Measurements from ENCODE around the gene PYDC1. TPM values are rescaled to one million over a fixed set of nuclear protein-coding genes. Genes with fewer than 3 reads are reported as not detected.

PYDC1 gene
- total and polyA plus RNA-seq, 2 of the 13 experiments (the other 11 are each of a cell fraction or from before 2014, with no cell fraction given): not detected

DNA sequence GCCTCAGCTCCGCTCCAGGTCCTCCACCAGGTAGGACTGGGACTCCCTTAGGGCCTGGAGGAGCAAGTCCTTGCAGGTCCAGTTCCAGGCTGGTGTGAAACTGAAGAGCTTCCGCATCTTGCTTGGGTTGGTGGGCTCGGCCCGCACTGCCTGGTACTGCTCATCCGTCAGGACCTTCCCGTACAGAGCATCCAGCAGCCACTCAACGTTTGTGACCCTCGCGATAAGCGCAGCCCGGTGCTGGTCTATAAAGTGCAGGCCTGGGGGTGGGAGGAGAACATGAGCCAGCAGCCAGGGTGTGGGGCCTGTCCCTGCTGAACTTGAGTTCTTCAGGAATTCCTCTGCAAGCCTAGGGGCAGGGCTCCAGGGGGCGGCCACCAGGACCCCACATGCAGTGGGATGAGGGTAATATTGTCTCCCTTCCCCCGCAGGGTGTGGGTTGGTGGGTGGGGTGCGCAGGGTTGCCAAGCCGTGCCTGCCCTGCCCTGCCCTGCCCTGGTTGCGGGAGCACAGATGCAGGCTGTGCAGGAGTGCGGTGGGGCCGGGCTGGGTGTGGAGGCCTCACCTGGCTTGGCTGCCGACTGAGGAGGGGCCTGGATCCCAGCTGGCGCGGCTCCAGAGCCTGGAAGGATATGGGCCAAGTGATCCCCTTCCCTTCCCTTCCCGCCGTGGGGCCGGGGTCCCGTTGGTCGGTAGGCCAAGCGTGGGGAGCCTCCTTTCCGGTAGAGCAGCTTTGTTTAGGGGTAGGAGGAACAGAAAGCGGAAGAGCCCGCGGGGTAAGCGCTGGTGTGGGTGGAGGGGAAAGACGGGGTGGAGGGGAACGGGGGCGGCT lies 15.1 kb downstream of the PYDC1 start (continued):
- TF ChIP-seq ZBTB38 (CRISPR knock-in tag; IDR thresholded peaks at IDR 0.05): peak; percentile 27; the same call in 1 of the 2 replicates
- TF ChIP-seq KMT2B (CRISPR knock-in tag; IDR thresholded peaks at IDR 0.05): 0 out of 2 replicates have a peak, but pooled peaks have one; percentile 12
- TF ChIP-seq NBN (conservative IDR thresholded peaks at IDR 0.05): no peak
- TF ChIP-seq ZNF225 (CRISPR knock-in tag; IDR thresholded peaks at IDR 0.05): 0 out of 2 replicates have a peak, but pooled peaks have one; percentile 15
- no peak for TF ChIP-seq ZNF10 (CRISPR knock-in tag; IDR thresholded peaks at IDR 0.05; ENCODE audit: borderline replicate concordance, low read depth)
- 0 out of 2 replicates have a peak, but pooled peaks have one; percentile 21 for TF ChIP-seq RFXAP (CRISPR knock-in tag; IDR thresholded peaks at IDR 0.05; ENCODE audit: borderline replicate concordance)
- TF ChIP-seq, protein P1, sequence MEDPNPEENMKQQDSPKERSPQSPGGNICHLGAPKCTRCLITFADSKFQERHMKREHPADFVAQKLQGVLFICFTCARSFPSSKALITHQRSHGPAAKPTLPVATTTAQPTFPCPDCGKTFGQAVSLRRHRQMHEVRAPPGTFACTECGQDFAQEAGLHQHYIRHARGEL (CRISPR knock-in tag; IDR thresholded peaks at IDR 0.05): no peak
- TF ChIP-seq MXI1 (IDR thresholded peaks at IDR 0.05; ENCODE audit: borderline replicate concordance, low read depth, low read length): 0 out of 3 replicates have a peak, but pooled peaks have one; percentile 21
- TF ChIP-seq, protein P2, sequence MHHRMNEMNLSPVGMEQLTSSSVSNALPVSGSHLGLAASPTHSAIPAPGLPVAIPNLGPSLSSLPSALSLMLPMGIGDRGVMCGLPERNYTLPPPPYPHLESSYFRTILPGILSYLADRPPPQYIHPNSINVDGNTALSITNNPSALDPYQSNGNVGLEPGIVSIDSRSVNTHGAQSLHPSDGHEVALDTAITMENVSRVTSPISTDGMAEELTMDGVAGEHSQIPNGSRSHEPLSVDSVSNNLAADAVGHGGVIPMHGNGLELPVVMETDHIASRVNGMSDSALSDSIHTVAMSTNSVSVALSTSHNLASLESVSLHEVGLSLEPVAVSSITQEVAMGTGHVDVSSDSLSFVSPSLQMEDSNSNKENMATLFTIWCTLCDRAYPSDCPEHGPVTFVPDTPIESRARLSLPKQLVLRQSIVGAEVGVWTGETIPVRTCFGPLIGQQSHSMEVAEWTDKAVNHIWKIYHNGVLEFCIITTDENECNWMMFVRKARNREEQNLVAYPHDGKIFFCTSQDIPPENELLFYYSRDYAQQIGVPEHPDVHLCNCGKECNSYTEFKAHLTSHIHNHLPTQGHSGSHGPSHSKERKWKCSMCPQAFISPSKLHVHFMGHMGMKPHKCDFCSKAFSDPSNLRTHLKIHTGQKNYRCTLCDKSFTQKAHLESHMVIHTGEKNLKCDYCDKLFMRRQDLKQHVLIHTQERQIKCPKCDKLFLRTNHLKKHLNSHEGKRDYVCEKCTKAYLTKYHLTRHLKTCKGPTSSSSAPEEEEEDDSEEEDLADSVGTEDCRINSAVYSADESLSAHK (CRISPR knock-in tag; IDR thresholded peaks at IDR 0.05; ENCODE audit: borderline replicate concordance): no peak
- TF ChIP-seq, protein P3, sequence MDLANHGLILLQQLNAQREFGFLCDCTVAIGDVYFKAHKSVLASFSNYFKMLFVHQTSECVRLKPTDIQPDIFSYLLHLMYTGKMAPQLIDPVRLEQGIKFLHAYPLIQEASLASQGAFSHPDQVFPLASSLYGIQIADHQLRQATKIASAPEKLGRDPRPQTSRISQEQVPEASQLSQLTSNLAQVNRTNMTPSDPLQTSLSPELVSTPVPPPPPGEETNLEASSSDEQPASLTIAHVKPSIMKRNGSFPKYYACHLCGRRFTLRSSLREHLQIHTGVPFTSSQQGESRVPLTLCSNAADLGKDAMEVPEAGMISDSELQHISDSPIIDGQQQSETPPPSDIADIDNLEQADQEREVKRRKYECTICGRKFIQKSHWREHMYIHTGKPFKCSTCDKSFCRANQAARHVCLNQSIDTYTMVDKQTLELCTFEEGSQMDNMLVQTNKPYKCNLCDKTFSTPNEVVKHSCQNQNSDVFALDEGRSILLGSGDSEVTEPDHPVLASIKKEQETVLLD (CRISPR knock-in tag; IDR thresholded peaks at IDR 0.05; ENCODE audit: low read depth): no peak
- no peak for TF ChIP-seq TCF7 (IDR thresholded peaks at IDR 0.05; ENCODE audit: low read depth)
- TF ChIP-seq AKAP8 (CRISPR knock-in tag; IDR thresholded peaks at IDR 0.05): peak; percentile 88
- TF ChIP-seq ZNF737 (CRISPR knock-in tag; IDR thresholded peaks at IDR 0.05; ENCODE audit: borderline replicate concordance): no peak
- TF ChIP-seq ZNF766 (CRISPR knock-in tag; IDR thresholded peaks at IDR 0.05; ENCODE audit: borderline replicate concordance): no peak
- TF ChIP-seq KDM2A (CRISPR knock-in tag; IDR thresholded peaks at IDR 0.05; ENCODE audit: borderline replicate concordance, low read depth): peak; percentile 82
- TF ChIP-seq, protein P4, sequence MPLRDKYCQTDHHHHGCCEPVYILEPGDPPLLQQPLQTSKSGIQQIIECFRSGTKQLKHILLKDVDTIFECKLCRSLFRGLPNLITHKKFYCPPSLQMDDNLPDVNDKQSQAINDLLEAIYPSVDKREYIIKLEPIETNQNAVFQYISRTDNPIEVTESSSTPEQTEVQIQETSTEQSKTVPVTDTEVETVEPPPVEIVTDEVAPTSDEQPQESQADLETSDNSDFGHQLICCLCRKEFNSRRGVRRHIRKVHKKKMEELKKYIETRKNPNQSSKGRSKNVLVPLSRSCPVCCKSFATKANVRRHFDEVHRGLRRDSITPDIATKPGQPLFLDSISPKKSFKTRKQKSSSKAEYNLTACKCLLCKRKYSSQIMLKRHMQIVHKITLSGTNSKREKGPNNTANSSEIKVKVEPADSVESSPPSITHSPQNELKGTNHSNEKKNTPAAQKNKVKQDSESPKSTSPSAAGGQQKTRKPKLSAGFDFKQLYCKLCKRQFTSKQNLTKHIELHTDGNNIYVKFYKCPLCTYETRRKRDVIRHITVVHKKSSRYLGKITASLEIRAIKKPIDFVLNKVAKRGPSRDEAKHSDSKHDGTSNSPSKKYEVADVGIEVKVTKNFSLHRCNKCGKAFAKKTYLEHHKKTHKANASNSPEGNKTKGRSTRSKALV (CRISPR knock-in tag; IDR thresholded peaks at IDR 0.05): no peak
- 0 out of 2 replicates have a peak, but pooled peaks have one; percentile 9 for TF ChIP-seq FOXO1 (CRISPR knock-in tag; IDR thresholded peaks at IDR 0.05)
- peak; percentile 32; the same call in 1 of the 2 replicates for TF ChIP-seq ZC3H4 (CRISPR knock-in tag; IDR thresholded peaks at IDR 0.05; ENCODE audit: borderline replicate concordance)
- peak; percentile 67; the same call in 1 of the 2 replicates for TF ChIP-seq TOPORS (CRISPR knock-in tag; IDR thresholded peaks at IDR 0.05)
- TF ChIP-seq RBFOX2 (IDR thresholded peaks at IDR 0.05; ENCODE audit: low read depth, low read length): peak; percentile 31; the same call in 1 of the 2 replicates
- TF ChIP-seq, protein P5, sequence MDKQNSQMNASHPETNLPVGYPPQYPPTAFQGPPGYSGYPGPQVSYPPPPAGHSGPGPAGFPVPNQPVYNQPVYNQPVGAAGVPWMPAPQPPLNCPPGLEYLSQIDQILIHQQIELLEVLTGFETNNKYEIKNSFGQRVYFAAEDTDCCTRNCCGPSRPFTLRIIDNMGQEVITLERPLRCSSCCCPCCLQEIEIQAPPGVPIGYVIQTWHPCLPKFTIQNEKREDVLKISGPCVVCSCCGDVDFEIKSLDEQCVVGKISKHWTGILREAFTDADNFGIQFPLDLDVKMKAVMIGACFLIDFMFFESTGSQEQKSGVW (CRISPR knock-in tag; IDR thresholded peaks at IDR 0.05; ENCODE audit: borderline replicate concordance): no peak
- peak; percentile 57; the same call in 1 of the 2 replicates for TF ChIP-seq SP4 (CRISPR knock-in tag; IDR thresholded peaks at IDR 0.05)
- no peak for TF ChIP-seq RARA (CRISPR knock-in tag; IDR thresholded peaks at IDR 0.05)

Data from HepG2 (cell line).